Cardiac atrium fibroblast (primary cell): ENCODE measurements around the gene PCID2. TPM values are rescaled to one million over a fixed set of nuclear protein-coding genes. Genes with fewer than 3 reads are reported as not detected.

Experiments
- total RNA-seq: library from RNA; depleted of rRNA; stranded (reverse); fragments of >200 nt; gene quantifications from 2 replicates; pipeline ENCODE4 v1.2.3, GENCODE V29; 2015

Gene PCID2
- total RNA-seq: 43.6 and 62.5 TPM in 2 replicates

GRCh38 chr13:113208421-113209335 lies at the start of gene PCID2:
TSS of gene PCID2 (minus strand) at chr13:113208669. CDS start at chr13:113208634, 35 bp downstream.

GRCh38 chr13:113209336-113209758 lies 878 bp upstream of the PCID2 start, which contains the start of gene CUL4A:
TSS of gene CUL4A (plus strand) at chr13:113209613. CDS start at chr13:113209628, 15 bp downstream.

GRCh38 chr13:113157929-113158747 lies 50.3 kb downstream of the PCID2 start, which contains the start of gene PROZ:
TSS of gene PROZ (plus strand) at chr13:113158648. CDS start at chr13:113158661, 13 bp downstream.

Other genes with a start within 250 kb of the PCID2 start
- 5.2 and 5.8 TPM in 2 replicates for gene MCF2L, start 239.5 kb downstream of the PCID2 start, total RNA-seq
- not detected in 2 replicates for gene F7, start 102.9 kb downstream of the PCID2 start, total RNA-seq
- gene F10, start 85.9 kb downstream of the PCID2 start, total RNA-seq: 7.2 and 13.0 TPM in 2 replicates
- gene PROZ, start 50.0 kb downstream of the PCID2 start, total RNA-seq: not detected in 2 replicates
- gene CUL4A, start 944 bp upstream of the PCID2 start, total RNA-seq: 67.3 and 88.1 TPM in 2 replicates
- 249 and 313 TPM in 2 replicates for gene LAMP1, start 88.6 kb upstream of the PCID2 start, total RNA-seq
- gene GRTP1, start 155.5 kb upstream of the PCID2 start, total RNA-seq: not detected in 2 replicates
- gene ADPRHL1, start 244.8 kb upstream of the PCID2 start, total RNA-seq: 0.18 and 2.1 TPM in 2 replicates